IMR-90 (cell line): ENCODE data around the gene CDK17. TPM values are rescaled to one million over a fixed set of nuclear protein-coding genes. Genes with fewer than 3 reads are reported as not detected.

Source experiments
- ATAC-seq: fragments of 200-7000 bp; cut with Tn5 transposase; 2 replicates; pipeline ENCODE4 v1.9.1; 2020; ENCODE audit warnings: low read depth, mild to moderate bottlenecking, moderate library complexity
- BruUV-seq: library from RNA; stranded (reverse); fragments of 400-500 nt; replicated peaks from 2 replicates; lab custom pipeline; 2021; lab: Mats Ljungman, UMichigan
- CTCF ChIA-PET: fragments of 300-600 bp; formaldehyde crosslinking; extraction: SDS; loops from one replicate; lab custom pipeline; 2021; ENCODE audit warnings: antibody characterized with exemption; lab: Yijun Ruan, JAX
- POLR2A ChIA-PET: fragments of 300-600 bp; sonication (Branson Sonifier 250); formaldehyde crosslinking; loops from one replicate; lab custom pipeline; 2022; ENCODE audit warnings: antibody characterized with exemption; ENCODE audit not compliant: unreplicated experiment; lab: Charles Lee
- DNase-seq: peaks from one replicate; pipeline ENCODE4 v3.0.0; 2013
- H2AFZ ChIP-seq: replicated peaks from 2 replicates; pipeline ENCODE3; 2013; ENCODE audit warnings: low read length, mild to moderate bottlenecking; ENCODE audit not compliant: poor library complexity
- H2AK5ac ChIP-seq: 2 replicates; pipeline ENCODE4 v1.6.1; 2013; ENCODE audit warnings: low read depth, low read length, inconsistent platforms
- H2AK9ac ChIP-seq: replicated peaks from 2 replicates; pipeline ENCODE3; 2013; ENCODE audit warnings: mild to moderate bottlenecking, low read depth, low read length, moderate library complexity; ENCODE audit not compliant: poor library complexity
- H2BK120ac ChIP-seq: 2 replicates; pipeline ENCODE4 v1.6.1; 2013; ENCODE audit warnings: low read depth, low read length, inconsistent platforms
- H2BK15ac ChIP-seq: 3 replicates; pipeline ENCODE4 v1.6.1; 2013; ENCODE audit warnings: low read depth, low read length, inconsistent platforms
- H2BK20ac ChIP-seq: 2 replicates; pipeline ENCODE4 v1.6.1; 2013; ENCODE audit warnings: low read depth, mild to moderate bottlenecking, inconsistent platforms, low read length, moderate library complexity
- H2BK5ac ChIP-seq: 2 replicates; pipeline ENCODE4 v1.6.1; 2013; ENCODE audit warnings: mild to moderate bottlenecking, low read depth, low read length, inconsistent platforms; ENCODE audit not compliant: poor library complexity, severe bottlenecking
- H3K14ac ChIP-seq: replicated peaks from 2 replicates; pipeline ENCODE4 v1.6.1; 2013; ENCODE audit warnings: low read depth, low read length, inconsistent platforms
- H3K18ac ChIP-seq: 2 replicates; pipeline ENCODE4 v1.6.1; 2013; ENCODE audit warnings: low read depth, low read length, control low read depth
- H3K23ac ChIP-seq: 2 replicates; pipeline ENCODE4 v1.6.1; 2013; ENCODE audit warnings: low read depth, low read length, inconsistent platforms
- H3K27ac ChIP-seq: 2 replicates; pipeline ENCODE4 v1.5.1; 2013; ENCODE audit warnings: mild to moderate bottlenecking, control low read depth, low read length; ENCODE audit not compliant: insufficient read depth
- H3K27me3 ChIP-seq: 2 replicates; pipeline ENCODE4 v1.6.1; 2013; ENCODE audit warnings: low read length; ENCODE audit not compliant: control insufficient read depth, insufficient read depth
- H3K36me3 ChIP-seq: 2 replicates; pipeline ENCODE4 v1.6.1; 2013; ENCODE audit warnings: low read length, mixed read lengths; ENCODE audit not compliant: control insufficient read depth, insufficient read depth
- H3K4ac ChIP-seq: 2 replicates; pipeline ENCODE4 v1.6.1; 2013; ENCODE audit warnings: low read depth, low read length, inconsistent platforms
- H3K4me1 ChIP-seq: 2 replicates; pipeline ENCODE4 v1.6.1; 2013; ENCODE audit warnings: low read length, mixed read lengths; ENCODE audit not compliant: control insufficient read depth, insufficient read depth
- H3K4me2 ChIP-seq: 2 replicates; pipeline ENCODE4 v1.6.1; 2013; ENCODE audit warnings: low read depth, mild to moderate bottlenecking, control low read depth, low read length, moderate library complexity
- H3K4me3 ChIP-seq: 2 replicates; pipeline ENCODE4 v1.5.1; 2013; ENCODE audit warnings: low read depth, mild to moderate bottlenecking, control low read depth, low read length, moderate library complexity; ENCODE audit not compliant: insufficient read depth
- H3K56ac ChIP-seq: 2 replicates; pipeline ENCODE4 v1.6.1; 2013; ENCODE audit warnings: low read length, inconsistent platforms; ENCODE audit not compliant: insufficient read depth; ENCODE audit errors: extremely low read depth
- H3K79me1 ChIP-seq, 2 experiments: 2 replicates each; pipeline ENCODE4 v1.6.1; 2013; ENCODE audit warnings: low read length in 2 of 2, inconsistent platforms in 1 of 2, low read depth in 1 of 2
- H3K9ac ChIP-seq: 2 replicates; pipeline ENCODE4 v1.6.1; 2013; ENCODE audit warnings: low read depth, low read length, control low read depth
- H3K9me1 ChIP-seq: 2 replicates; pipeline ENCODE4 v1.6.1; 2013; ENCODE audit warnings: low read length, inconsistent platforms; ENCODE audit not compliant: insufficient read depth
- H3K9me3 ChIP-seq: 2 replicates; pipeline ENCODE4 v1.6.1; 2013; ENCODE audit warnings: low read length; ENCODE audit not compliant: control insufficient read depth, insufficient read depth
- H4K20me1 ChIP-seq: 2 replicates; pipeline ENCODE4 v1.6.1; 2013; ENCODE audit warnings: low read length, inconsistent platforms; ENCODE audit not compliant: insufficient read depth
- H4K5ac ChIP-seq: 2 replicates; pipeline ENCODE4 v1.6.1; 2013; ENCODE audit warnings: mild to moderate bottlenecking, low read depth, low read length, control low read depth
- H4K8ac ChIP-seq, 2 experiments: 2 replicates each; pipeline ENCODE4 v1.6.1; 2013; ENCODE audit warnings: low read depth in 2 of 2, low read length in 2 of 2, control low read depth in 1 of 2, inconsistent platforms in 1 of 2
- H4K91ac ChIP-seq: 2 replicates; pipeline ENCODE4 v1.6.1; 2013; ENCODE audit warnings: low read depth, low read length, inconsistent platforms; ENCODE audit not compliant: insufficient read depth
- BHLHE40 ChIP-seq: fragments of 150-350 bp; IDR thresholded peaks from 2 replicates; pipeline ENCODE4 v1.6.1; 2016; ENCODE audit warnings: mild to moderate bottlenecking, low read depth, low read length
- CEBPB ChIP-seq: IDR thresholded peaks from 2 replicates; pipeline ENCODE4 v1.6.1; 2012; ENCODE audit warnings: low read depth, low read length, improper control_type of control experiment
- MAFK ChIP-seq: IDR thresholded peaks from 2 replicates; pipeline ENCODE4 v1.6.1; 2012; ENCODE audit warnings: low read depth, low read length, improper control_type of control experiment
- MAZ ChIP-seq: IDR thresholded peaks from 2 replicates; pipeline ENCODE4 v1.6.1; 2012; ENCODE audit warnings: low read depth, mild to moderate bottlenecking, low read length, improper control_type of control experiment, moderate library complexity, borderline replicate concordance
- MXI1 ChIP-seq: IDR thresholded peaks from 2 replicates; pipeline ENCODE4 v1.6.1; 2012; ENCODE audit warnings: low read depth, mild to moderate bottlenecking, low read length, moderate library complexity, borderline replicate concordance
- NFE2L2 ChIP-seq: fragments of 150-350 bp; IDR thresholded peaks from 2 replicates; pipeline ENCODE4 v1.6.1; 2016; ENCODE audit warnings: low read depth, mild to moderate bottlenecking, low read length
- POLR2A ChIP-seq: IDR thresholded peaks from 2 replicates; pipeline ENCODE4 v1.6.1; 2012; ENCODE audit warnings: mild to moderate bottlenecking, low read depth, low read length
- RCOR1 ChIP-seq: IDR thresholded peaks from 2 replicates; pipeline ENCODE4 v1.6.1; 2012; ENCODE audit warnings: mild to moderate bottlenecking, low read length, improper control_type of control experiment; ENCODE audit not compliant: insufficient replicate concordance
- RFX5 ChIP-seq: IDR thresholded peaks from 2 replicates; pipeline ENCODE4 v1.8.0; 2012; ENCODE audit warnings: low read depth, mild to moderate bottlenecking, low read length, moderate library complexity
- WGBS, 2 experiments: methylation state at CpG; one replicate each; pipeline versions ENCODE4 v1.1.5 to v1.1.7; 2013; ENCODE audit warnings: missing lambda C conversion rate in 2 of 2; ENCODE audit not compliant: insufficient read length in 1 of 2; ENCODE audit errors: extremely low coverage in 2 of 2; 5-methylcytosine and 5-hydroxymethylcytosine counted together
- dilution Hi-C: fragments of 300-500 bp; cut with HindIII; formaldehyde crosslinking; loops from one replicate; pipeline ENCODE4 v1.14.3; 2018; ENCODE audit warnings: low sequenced_read_pairs; ENCODE audit not compliant: unreplicated experiment
- in situ Hi-C: fragments of 300-500 bp; cut with MboI; formaldehyde crosslinking; loops from 3 replicates; pipeline ENCODE4 v1.14.3; 2019; ENCODE audit warnings: low sequenced_read_pairs, inconsistent platforms, mixed read lengths
- intact Hi-C: fragments of 100-400 bp; cut with micrococcal nuclease; formaldehyde crosslinking; loops from 2 replicates; pipeline ENCODE4 v1.10.0; 2022
- polyA plus RNA-seq, 3 experiments: library from polyadenylated mRNA; depleted of rRNA; stranded (reverse); fragments of >200 nt; gene quantifications; 2 replicates each; pipeline ENCODE4 v1.2.3, GENCODE V29; 2012; ENCODE audit warnings: low replicate concordance in 1 of 3
- total RNA-seq: library from RNA; depleted of rRNA; stranded (reverse); fragments of >200 nt; gene quantifications from 2 replicates; pipeline ENCODE4 v1.2.3, GENCODE V29; 2012
- TF ChIP-seq, protein P1 (sequence below): fragments of 150-350 bp; IDR thresholded peaks from 2 replicates; pipeline ENCODE4 v1.6.1; 2016; ENCODE audit warnings: low read depth, mild to moderate bottlenecking, low read length, moderate library complexity, borderline replicate concordance

Gene CDK17
- total and polyA plus RNA-seq, 2 of the 4 experiments (the other 2 are of a cell fraction) = 14.5 to 50.2 TPM

DNA sequence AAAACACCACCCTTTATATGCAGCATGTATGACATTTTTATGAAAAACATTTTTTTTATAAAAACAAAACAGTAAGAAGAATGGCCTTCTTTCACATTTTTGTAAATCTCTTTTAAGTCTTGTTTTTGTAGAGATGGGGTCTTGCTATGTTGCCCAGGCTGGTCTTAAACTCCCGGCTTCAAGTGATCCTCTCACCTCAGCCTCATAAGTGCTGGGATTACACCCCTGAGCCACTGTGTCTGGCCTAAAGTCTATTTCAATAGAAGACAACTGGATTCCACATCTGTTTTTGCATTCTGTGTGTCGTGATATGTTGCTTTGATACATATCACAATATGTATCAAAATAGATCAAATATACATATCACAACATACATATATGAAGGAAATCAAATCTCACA is 107.1 kb downstream of the CDK17 start:
- intact Hi-C loops = loop anchor here (10.0 kb wide), 1 partner anchor 202 kb away; no protein-coding TSS in a partner anchor

More for the DNA sequence above, 107.1 kb downstream of the CDK17 start:
- no peak for ATAC-seq
- no peaks in the 10 kb centered on the region for H3K9me1 ChIP-seq
- in situ Hi-C loops = no loop called here
- no peak overlapping the region for H3K4me3 ChIP-seq
- 0 out of 2 replicates have a peak, but pooled peaks cover 2% of the 10 kb centered on the region for H3K4me1 ChIP-seq
- DNase-seq = no peak
- no CpG with 5 or more reads among the region's 2 CpGs for WGBS, 2 experiments
- ChIA-PET POLR2A (no interaction called here), CTCF (interaction anchor here (0.7 kb wide), 1 partner anchor 70 kb away, joined by 3 read pairs; no protein-coding TSS in a partner anchor)
- peaks cover 5 to 17% of the 10 kb centered on the region in 2 experiments; a peak in 3 of 4 replicates for H3K79me1 ChIP-seq
- no peak overlapping the region for H2BK120ac ChIP-seq
- H4K91ac ChIP-seq = no peak overlapping the region
- no peak for TF ChIP-seq POLR2A
- no peak for TF ChIP-seq RCOR1
- TF ChIP-seq, protein P1, sequence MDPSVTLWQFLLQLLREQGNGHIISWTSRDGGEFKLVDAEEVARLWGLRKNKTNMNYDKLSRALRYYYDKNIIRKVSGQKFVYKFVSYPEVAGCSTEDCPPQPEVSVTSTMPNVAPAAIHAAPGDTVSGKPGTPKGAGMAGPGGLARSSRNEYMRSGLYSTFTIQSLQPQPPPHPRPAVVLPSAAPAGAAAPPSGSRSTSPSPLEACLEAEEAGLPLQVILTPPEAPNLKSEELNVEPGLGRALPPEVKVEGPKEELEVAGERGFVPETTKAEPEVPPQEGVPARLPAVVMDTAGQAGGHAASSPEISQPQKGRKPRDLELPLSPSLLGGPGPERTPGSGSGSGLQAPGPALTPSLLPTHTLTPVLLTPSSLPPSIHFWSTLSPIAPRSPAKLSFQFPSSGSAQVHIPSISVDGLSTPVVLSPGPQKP = no peak
- TF ChIP-seq MAFK = no peak
- TF ChIP-seq RFX5 = no peak
- no peak for TF ChIP-seq MXI1
- no peak for TF ChIP-seq BHLHE40
- TF ChIP-seq NFE2L2 = no peak
- TF ChIP-seq CEBPB = no peak
- no peak for TF ChIP-seq MAZ
- H2BK20ac ChIP-seq = no peak overlapping the region
- H2AK5ac ChIP-seq = no peak overlapping the region
- dilution Hi-C loops = no loop called here
- no peaks in the 10 kb centered on the region for H3K27me3 ChIP-seq
- H2AK9ac ChIP-seq = no peak overlapping the region
- no peak overlapping the region for H2BK15ac ChIP-seq
- H3K18ac ChIP-seq = no peak overlapping the region
- no peak overlapping the region for H3K9ac ChIP-seq
- no peak overlapping the region for H3K23ac ChIP-seq
- H2BK5ac ChIP-seq = no peak overlapping the region
- peaks cover 41% of the 10 kb centered on the region for H3K36me3 ChIP-seq
- no peak overlapping the region for H4K5ac ChIP-seq
- H3K27ac ChIP-seq = no peak overlapping the region
- H3K4me2 ChIP-seq = no peak overlapping the region
- H3K14ac ChIP-seq = no peak overlapping the region
- H3K9me3 ChIP-seq = no peaks in the 10 kb centered on the region
- no peak overlapping the region for H4K8ac ChIP-seq
- no TSS peak for BruUV-seq
- H2AFZ ChIP-seq = no peak overlapping the region
- no peak overlapping the region for H3K4ac ChIP-seq
- H3K56ac ChIP-seq = no peak overlapping the region
- H4K20me1 ChIP-seq = no peaks in the 10 kb centered on the region
